PC-9 (cell line): Measurements from ENCODE around the gene KRT6B.

Experiments used
- CTCF ChIP-seq: fragments of 200-600 bp; sonication (generic); conservative IDR thresholded peaks from 2 replicates; pipeline ENCODE4 v1.6.1; 2017; ENCODE audit warnings: mixed run types, antibody characterized with exemption, mild to moderate bottlenecking, moderate library complexity
- EZH2 ChIP-seq: fragments of 200-600 bp; sonication (generic); IDR thresholded peaks from 2 replicates; pipeline ENCODE4 v1.8.0; 2017; ENCODE audit warnings: antibody characterized with exemption, low read depth

GRCh38 chr12:52419656-52420055 is 32.3 kb downstream of the KRT6B start:
- TF ChIP-seq EZH2 (no peak), CTCF (no peak)
